Measurements from ENCODE around the gene GPR141. TPM values are rescaled to one million over a fixed set of nuclear protein-coding genes. Genes with fewer than 3 reads are reported as not detected.

Gene GPR141
- total RNA-seq, 2 experiments from 2014 or later: not detected

GRCh38 chr7:37656913-37657530 is 26.5 kb upstream of the GPR141 start:
- no peaks in the 10 kb centered on the region for H3K9me2 ChIP-seq (ENCODE audit: insufficient read depth, low read length)
- no peak for DNase-seq (ENCODE audit: low spot score)
- TF ChIP-seq EZH2phosphoT487 (IDR thresholded peaks at IDR 0.05; ENCODE audit: borderline replicate concordance, low read depth, low read length) (no peak), CTCF (conservative IDR thresholded peaks at IDR 0.05; ENCODE audit: low read length) (no peak)
- H3K4me3 ChIP-seq (ENCODE audit: low read depth, low read length, poor library complexity, severe bottlenecking): no peak overlapping the region
- no peak overlapping the region for H3K27ac ChIP-seq (ENCODE audit: low read depth, low read length, poor library complexity, severe bottlenecking)
- intact Hi-C loops (cut with micrococcal nuclease; ENCODE audit: unreplicated experiment): no loop called here
- no peaks in the 10 kb centered on the region for H3K4me1 ChIP-seq (ENCODE audit: insufficient read depth, low read length, poor library complexity, severe bottlenecking)
- no peaks in the 10 kb centered on the region for H3K79me2 ChIP-seq (ENCODE audit: insufficient read depth, low read depth, low read length)
- BruUV-seq (replicated peaks): no TSS peak
- H3K9me3 ChIP-seq (ENCODE audit: low read length): no peaks in the 10 kb centered on the region
- CTCF ChIA-PET (ENCODE audit: unreplicated experiment): no interaction called here
- no peak overlapping the region for H3K4me2 ChIP-seq (ENCODE audit: low read length)
- no peak overlapping the region for H2AFZ ChIP-seq (ENCODE audit: low read length)
- H4K20me1 ChIP-seq (ENCODE audit: insufficient read depth, low read length): no peaks in the 10 kb centered on the region
- H3K36me3 ChIP-seq (ENCODE audit: insufficient read depth, low read length): no peaks in the 10 kb centered on the region
- POLR2A ChIA-PET: no interaction called here

GRCh38 chr7:37657816-37658215 is 25.8 kb upstream of the GPR141 start:
- H3K36me3 ChIP-seq (ENCODE audit: insufficient read depth, low read length): no peaks in the 10 kb centered on the region
- no TSS peak for BruUV-seq (replicated peaks)
- intact Hi-C loops (cut with micrococcal nuclease; ENCODE audit: unreplicated experiment): no loop called here
- DNase-seq (ENCODE audit: low spot score): no peak
- H3K9me3 ChIP-seq (ENCODE audit: low read length): no peaks in the 10 kb centered on the region
- no peak overlapping the region for H2AFZ ChIP-seq (ENCODE audit: low read length)
- no peak overlapping the region for H3K27ac ChIP-seq (ENCODE audit: low read depth, low read length, poor library complexity, severe bottlenecking)
- POLR2A ChIA-PET: no interaction called here
- no peak for TF ChIP-seq CTCF (conservative IDR thresholded peaks at IDR 0.05; ENCODE audit: low read length)
- TF ChIP-seq EZH2phosphoT487 (IDR thresholded peaks at IDR 0.05; ENCODE audit: borderline replicate concordance, low read depth, low read length): no peak
- no peaks in the 10 kb centered on the region for H3K4me1 ChIP-seq (ENCODE audit: insufficient read depth, low read length, poor library complexity, severe bottlenecking)
- H4K20me1 ChIP-seq (ENCODE audit: insufficient read depth, low read length): no peaks in the 10 kb centered on the region
- H3K4me3 ChIP-seq (ENCODE audit: low read depth, low read length, poor library complexity, severe bottlenecking): no peak overlapping the region
- CTCF ChIA-PET (ENCODE audit: unreplicated experiment): no interaction called here
- no peaks in the 10 kb centered on the region for H3K9me2 ChIP-seq (ENCODE audit: insufficient read depth, low read length)
- no peaks in the 10 kb centered on the region for H3K79me2 ChIP-seq (ENCODE audit: insufficient read depth, low read depth, low read length)
- H3K4me2 ChIP-seq (ENCODE audit: low read length): no peak overlapping the region

GRCh38 chr7:37659971-37660565 is 23.5 kb upstream of the GPR141 start:
- Histone ChIP-seq H3K79me2 (ENCODE audit: insufficient read depth, low read depth, low read length) (no peaks in the 10 kb centered on the region), H3K4me3 (ENCODE audit: low read depth, low read length, poor library complexity, severe bottlenecking) (no peak overlapping the region), H2AFZ (ENCODE audit: low read length) (no peak overlapping the region), H3K36me3 (ENCODE audit: insufficient read depth, low read length) (no peaks in the 10 kb centered on the region), H3K9me2 (ENCODE audit: insufficient read depth, low read length) (no peaks in the 10 kb centered on the region), H3K9me3 (ENCODE audit: low read length) (no peaks in the 10 kb centered on the region), H3K4me2 (ENCODE audit: low read length) (no peak overlapping the region), H3K27ac (ENCODE audit: low read depth, low read length, poor library complexity, severe bottlenecking) (no peak overlapping the region), H4K20me1 (ENCODE audit: insufficient read depth, low read length) (no peaks in the 10 kb centered on the region), H3K4me1 (ENCODE audit: insufficient read depth, low read length, poor library complexity, severe bottlenecking) (no peaks in the 10 kb centered on the region)
- no peak for DNase-seq (ENCODE audit: low spot score)
- TF ChIP-seq CTCF (conservative IDR thresholded peaks at IDR 0.05; ENCODE audit: low read length): no peak
- TF ChIP-seq EZH2phosphoT487 (IDR thresholded peaks at IDR 0.05; ENCODE audit: borderline replicate concordance, low read depth, low read length): no peak
- intact Hi-C loops (cut with micrococcal nuclease; ENCODE audit: unreplicated experiment): no loop called here
- BruUV-seq (replicated peaks): no TSS peak
- CTCF ChIA-PET (ENCODE audit: unreplicated experiment): no interaction called here
- POLR2A ChIA-PET: no interaction called here
